Activated T-helper 1 cell treated with anti-CD3 and anti-CD28 coated beads, Interleukin-12 subunit alpha, Interleukin-12 subunit beta, Interleukin-2, Interleukin-4 antibody, amounts not matched to agents 30 ng/mL and 10 ng/mL and 1 ng/mL, durations not matched to agents 14 hours and 24 hours and 36 hours (primary cell): ENCODE results near the gene ERP44. TPM values are rescaled to one million over a fixed set of nuclear protein-coding genes. Genes with fewer than 3 reads are reported as not detected.
"Not testable (repeated sequence)": the region's sequence is repeated elsewhere in the genome, so short reads cannot be mapped to it uniquely, and the experiment has no call there.

Experiments
- DNase-seq: peaks from one replicate; pipeline ENCODE4 v3.0.0; 2021; ENCODE audit warnings: low spot score
- H3K27ac Mint-ChIP-seq: one replicate; pipeline ENCODE4 v1.8.0; 2021; ENCODE audit warnings: mild to moderate bottlenecking, mixed read lengths
- H3K27me3 Mint-ChIP-seq: one replicate; pipeline ENCODE4 v1.8.0; 2022; ENCODE audit warnings: mild to moderate bottlenecking, moderate library complexity, mixed read lengths; ENCODE audit not compliant: insufficient read depth
- H3K36me3 Mint-ChIP-seq: one replicate; pipeline ENCODE4 v1.8.0; 2021; ENCODE audit warnings: low read depth, mixed read lengths
- H3K4me1 Mint-ChIP-seq: one replicate; pipeline ENCODE4 v1.8.0; 2021; ENCODE audit warnings: low read depth, mixed read lengths
- H3K4me3 Mint-ChIP-seq: one replicate; pipeline ENCODE4 v1.8.0; 2021; ENCODE audit warnings: mild to moderate bottlenecking, moderate library complexity, mixed read lengths
- H3K9me3 Mint-ChIP-seq: one replicate; pipeline ENCODE4 v1.8.0; 2021; ENCODE audit warnings: mixed read lengths
- intact Hi-C: fragments of 100-400 bp; cut with micrococcal nuclease; formaldehyde crosslinking; loops from one replicate; pipeline ENCODE4 v1.15.1; 2024
- total RNA-seq: library from RNA; stranded (reverse); gene quantifications from 2 replicates; pipeline ENCODE4 v1.2.3, GENCODE V29; 2022

The ERP44 gene
- total RNA-seq, 1 donor from 2014 or later, result 18.1 TPM

- DNase-seq, H3K4me3 Mint-ChIP-seq, H3K27ac Mint-ChIP-seq, H3K36me3 Mint-ChIP-seq, H3K27me3 Mint-ChIP-seq, H3K9me3 Mint-ChIP-seq: not testable (repeated sequence)
- peaks cover 35% of the 10 kb centered on the region for H3K4me1 Mint-ChIP-seq
- intact Hi-C loops, result loop anchor here (10.0 kb wide), 1 partner anchor 1440 kb away; the partner anchor contains the start of gene RNF20
Measured at GRCh38 chr9:100094411-100094810, 4.4 kb downstream of the ERP44 start.

GRCh38 chr9:100092066-100092465 is 6.7 kb downstream of the ERP44 start:
- Mint-ChIP-seq H3K4me1 (peaks cover 37% of the 10 kb centered on the region), H3K36me3 (peaks cover 8% of the 10 kb centered on the region), H3K4me3 (no peak overlapping the region), H3K9me3 (no peaks in the 10 kb centered on the region), H3K27me3 (no peaks in the 10 kb centered on the region), H3K27ac (no peak overlapping the region)
- DNase-seq, result no peak
- intact Hi-C loops, result loop anchor here (10.0 kb wide), 1 partner anchor 1443 kb away; the partner anchor contains the start of gene RNF20

- Mint-ChIP-seq H3K36me3 (peaks cover 8% of the 10 kb centered on the region), H3K27me3 (no peaks in the 10 kb centered on the region), H3K4me3 (no peak overlapping the region), H3K27ac (no peak overlapping the region), H3K4me1 (peaks cover 36% of the 10 kb centered on the region), H3K9me3 (no peaks in the 10 kb centered on the region)
- DNase-seq, result no peak
- intact Hi-C loops, result loop anchor here (10.0 kb wide), 1 partner anchor 1443 kb away; the partner anchor contains the start of gene RNF20
Measured at GRCh38 chr9:100091650-100092049, 7.2 kb downstream of the ERP44 start.

GRCh38 chr9:100090880-100091279 is 7.9 kb downstream of the ERP44 start:
- Mint-ChIP-seq H3K27me3 (no peaks in the 10 kb centered on the region), H3K27ac (no peak overlapping the region), H3K4me1 (peaks cover 40% of the 10 kb centered on the region), H3K9me3 (no peaks in the 10 kb centered on the region), H3K4me3 (no peak overlapping the region), H3K36me3 (peaks cover 8% of the 10 kb centered on the region)
- DNase-seq, result no peak
- intact Hi-C loops, result loop anchor here (10.0 kb wide), 1 partner anchor 1444 kb away; the partner anchor contains the start of gene RNF20

GRCh38 chr9:100088202-100088601 is 10.6 kb downstream of the ERP44 start:
- peak overlapping the region; percentile 38 for H3K4me3 Mint-ChIP-seq
- peaks cover 3% of the 10 kb centered on the region for H3K36me3 Mint-ChIP-seq
- no peaks in the 10 kb centered on the region for H3K9me3 Mint-ChIP-seq
- H3K27me3 Mint-ChIP-seq, result peaks cover 2% of the 10 kb centered on the region
- peak overlapping the region; percentile 51 for H3K27ac Mint-ChIP-seq
- DNase-seq, result no peak
- intact Hi-C loops, result no loop called here
- H3K4me1 Mint-ChIP-seq, result peaks cover 52% of the 10 kb centered on the region

- DNase-seq, result no peak
- Mint-ChIP-seq H3K4me3 (no peak overlapping the region), H3K36me3 (peaks cover under 1% of the 10 kb centered on the region), H3K27ac (no peak overlapping the region), H3K9me3 (no peaks in the 10 kb centered on the region), H3K4me1 (peaks cover 58% of the 10 kb centered on the region), H3K27me3 (peaks cover 2% of the 10 kb centered on the region)
- intact Hi-C loops, result no loop called here
Measured at GRCh38 chr9:100087218-100087617, 11.6 kb downstream of the ERP44 start.

- Mint-ChIP-seq H3K27ac (no peak overlapping the region), H3K4me3 (no peak overlapping the region)
- intact Hi-C loops, result no loop called here
Measured at GRCh38 chr9:100086097-100086635, 12.6 kb downstream of the ERP44 start.

GRCh38 chr9:100084734-100085133 is 14.1 kb downstream of the ERP44 start:
- Mint-ChIP-seq H3K36me3 (peaks cover 2% of the 10 kb centered on the region), H3K4me3 (peak overlapping the region; percentile 23), H3K4me1 (peaks cover 64% of the 10 kb centered on the region), H3K27ac (no peak overlapping the region), H3K27me3 (peaks cover 2% of the 10 kb centered on the region), H3K9me3 (no peaks in the 10 kb centered on the region)
- intact Hi-C loops, result loop anchor here (1.0 to 5.0 kb wide), 3 partner anchors 52 to 832 kb away; no protein-coding TSS in a partner anchor
- no peak for DNase-seq

More at GRCh38 chr9:100086097-100086635, 12.6 kb downstream of the ERP44 start:
- DNase-seq, result no peak
- peaks cover 58% of the 10 kb centered on the region for H3K4me1 Mint-ChIP-seq
- peaks cover 2% of the 10 kb centered on the region for H3K27me3 Mint-ChIP-seq
- no peaks in the 10 kb centered on the region for H3K9me3 Mint-ChIP-seq
- H3K36me3 Mint-ChIP-seq, result no peaks in the 10 kb centered on the region

- H3K4me1 Mint-ChIP-seq, result peaks cover 64% of the 10 kb centered on the region
- intact Hi-C loops, result loop anchor here (5.0 kb wide), 2 partner anchors 52 to 832 kb away; no protein-coding TSS in a partner anchor
Measured at GRCh38 chr9:100084128-100084453, 14.7 kb downstream of the ERP44 start.

GRCh38 chr9:100083448-100084127 is 15.2 kb downstream of the ERP44 start:
- Mint-ChIP-seq H3K4me1 (peaks cover 64% of the 10 kb centered on the region), H3K27ac (peak overlapping the region; percentile 67), H3K36me3 (peaks cover 5% of the 10 kb centered on the region), H3K4me3 (peak overlapping the region; percentile 3), H3K27me3 (peaks cover 2% of the 10 kb centered on the region), H3K9me3 (no peaks in the 10 kb centered on the region)
- no peak for DNase-seq
- intact Hi-C loops, result loop anchor here (1.0 to 5.0 kb wide), 4 partner anchors 16 to 831 kb away; partner anchors contain the start of gene INVS

More at GRCh38 chr9:100084128-100084453, 14.7 kb downstream of the ERP44 start:
- H3K9me3 Mint-ChIP-seq, result no peaks in the 10 kb centered on the region
- no peak overlapping the region for H3K27ac Mint-ChIP-seq
- no peak overlapping the region for H3K4me3 Mint-ChIP-seq
- no peak for DNase-seq
- H3K36me3 Mint-ChIP-seq, result peaks cover 2% of the 10 kb centered on the region
- H3K27me3 Mint-ChIP-seq, result peaks cover 2% of the 10 kb centered on the region

- H3K36me3 Mint-ChIP-seq, result peaks cover 7% of the 10 kb centered on the region
- H3K27ac Mint-ChIP-seq, result no peak overlapping the region
- H3K27me3 Mint-ChIP-seq, result peaks cover 2% of the 10 kb centered on the region
- DNase-seq, result no peak
- H3K4me3 Mint-ChIP-seq, result no peak overlapping the region
- intact Hi-C loops, result loop anchor here (1.0 to 5.0 kb wide), 4 partner anchors 17 to 830 kb away; partner anchors contain the start of gene INVS
- H3K9me3 Mint-ChIP-seq, result no peaks in the 10 kb centered on the region
- peaks cover 57% of the 10 kb centered on the region for H3K4me1 Mint-ChIP-seq
Measured at GRCh38 chr9:100082782-100083181, 16.0 kb downstream of the ERP44 start.

- H3K9me3 Mint-ChIP-seq, DNase-seq, H3K4me3 Mint-ChIP-seq, intact Hi-C loops, H3K27me3 Mint-ChIP-seq, H3K27ac Mint-ChIP-seq: not testable (repeated sequence)
- Mint-ChIP-seq H3K4me1 (peaks cover 12% of the 10 kb centered on the region), H3K36me3 (peaks cover 21% of the 10 kb centered on the region)
Measured at GRCh38 chr9:100076256-100076655, 22.5 kb downstream of the ERP44 start.

GRCh38 chr9:100074989-100075388 is 23.8 kb downstream of the ERP44 start:
- DNase-seq, result no peak
- H3K4me3 Mint-ChIP-seq, result no peak overlapping the region

More at GRCh38 chr9:100074989-100075388, 23.8 kb downstream of the ERP44 start:
- Mint-ChIP-seq H3K27me3 (no peaks in the 10 kb centered on the region), H3K9me3 (no peaks in the 10 kb centered on the region), H3K27ac (no peak overlapping the region), H3K36me3 (peaks cover 19% of the 10 kb centered on the region), H3K4me1 (peaks cover 7% of the 10 kb centered on the region)
- intact Hi-C loops, result no loop called here
